ENCODE measurements around the gene DAGLA. TPM values are rescaled to one million over a fixed set of nuclear protein-coding genes. Genes with fewer than 3 reads are reported as not detected.

The DAGLA gene
- total RNA-seq, 1 experiment from 2014 or later: 0.52 TPM

GRCh38 chr11:61794579-61794978 is 114.4 kb downstream of the DAGLA start:
- DNase-seq (ENCODE audit: extremely low read depth, low read depth): no peak

DNA sequence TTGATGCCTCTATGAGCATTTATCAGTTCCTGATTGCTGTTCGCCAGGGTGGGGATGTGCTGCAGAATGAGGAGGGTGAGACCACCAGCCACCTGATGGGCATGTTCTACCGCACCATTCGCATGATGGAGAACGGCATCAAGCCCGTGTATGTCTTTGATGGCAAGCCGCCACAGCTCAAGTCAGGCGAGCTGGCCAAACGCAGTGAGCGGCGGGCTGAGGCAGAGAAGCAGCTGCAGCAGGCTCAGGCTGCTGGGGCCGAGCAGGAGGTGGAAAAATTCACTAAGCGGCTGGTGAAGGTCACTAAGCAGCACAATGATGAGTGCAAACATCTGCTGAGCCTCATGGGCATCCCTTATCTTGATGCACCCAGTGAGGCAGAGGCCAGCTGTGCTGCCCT is 115.3 kb downstream of the DAGLA start:
- no peak for DNase-seq (ENCODE audit: extremely low read depth, low read depth)

DNA sequence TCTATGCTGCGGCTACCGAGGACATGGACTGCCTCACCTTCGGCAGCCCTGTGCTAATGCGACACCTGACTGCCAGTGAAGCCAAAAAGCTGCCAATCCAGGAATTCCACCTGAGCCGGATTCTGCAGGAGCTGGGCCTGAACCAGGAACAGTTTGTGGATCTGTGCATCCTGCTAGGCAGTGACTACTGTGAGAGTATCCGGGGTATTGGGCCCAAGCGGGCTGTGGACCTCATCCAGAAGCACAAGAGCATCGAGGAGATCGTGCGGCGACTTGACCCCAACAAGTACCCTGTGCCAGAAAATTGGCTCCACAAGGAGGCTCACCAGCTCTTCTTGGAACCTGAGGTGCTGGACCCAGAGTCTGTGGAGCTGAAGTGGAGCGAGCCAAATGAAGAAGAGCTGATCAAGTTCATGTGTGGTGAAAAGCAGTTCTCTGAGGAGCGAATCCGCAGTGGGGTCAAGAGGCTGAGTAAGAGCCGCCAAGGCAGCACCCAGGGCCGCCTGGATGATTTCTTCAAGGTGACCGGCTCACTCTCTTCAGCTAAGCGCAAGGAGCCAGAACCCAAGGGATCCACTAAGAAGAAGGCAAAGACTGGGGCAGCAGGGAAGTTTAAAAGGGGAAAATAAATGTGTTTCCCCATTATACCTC is 115.8 kb downstream of the DAGLA start:
- no peak for DNase-seq (ENCODE audit: extremely low read depth, low read depth)

Other genes starting within 250 kb of the DAGLA start
- gene LRRC10B, start 171.6 kb upstream of the DAGLA start, total RNA-seq (2014; rRNA removed; shearing (Covaris generic)): not detected in 2 replicates
- 0.29 and 0.47 TPM in 2 replicates for gene SYT7, start 99.3 kb upstream of the DAGLA start, total RNA-seq (2014; rRNA removed; shearing (Covaris generic))
- 0.30 and 0.35 TPM in 2 replicates for gene MYRF, start 72.2 kb downstream of the DAGLA start, total RNA-seq (2014; rRNA removed; shearing (Covaris generic))
- gene TMEM258, start 112.2 kb downstream of the DAGLA start, total RNA-seq (2014; rRNA removed; shearing (Covaris generic)): 95.4 and 111 TPM in 2 replicates
- gene FEN1, start 112.5 kb downstream of the DAGLA start, total RNA-seq (2014; rRNA removed; shearing (Covaris generic)): 19.3 and 21.3 TPM in 2 replicates
- 89.8 and 95.9 TPM in 2 replicates for gene FADS1, start 136.6 kb downstream of the DAGLA start, total RNA-seq (2014; rRNA removed; shearing (Covaris generic))
- gene FADS2, start 147.9 kb downstream of the DAGLA start, total RNA-seq (2014; rRNA removed; shearing (Covaris generic)): 19.3 and 23.1 TPM in 2 replicates
- 16.8 and 27.7 TPM in 2 replicates for gene FADS3, start 211.2 kb downstream of the DAGLA start, total RNA-seq (2014; rRNA removed; shearing (Covaris generic))
- 3.2 and 4.6 TPM in 2 replicates for gene RAB3IL1, start 237.2 kb downstream of the DAGLA start, total RNA-seq (2014; rRNA removed; shearing (Covaris generic))

All from NCI-H460 (cell line).